PC-3 (cell line): Measurements from ENCODE around the gene FNDC10.

Source experiments
- EZH2 ChIP-seq: fragments of 300-600 bp; sonication (generic); IDR thresholded peaks from one replicate; pipeline ENCODE4 v1.6.1; 2017; ENCODE audit warnings: antibody characterized with exemption, mild to moderate bottlenecking, low read length; ENCODE audit not compliant: unreplicated experiment
- TF ChIP-seq, protein P1 (sequence below): fragments of 300-600 bp; sonication (generic); conservative IDR thresholded peaks from 2 replicates; pipeline ENCODE4 v1.5.1; 2017; ENCODE audit warnings: antibody characterized with exemption, low read depth, mild to moderate bottlenecking, low read length

DNA sequence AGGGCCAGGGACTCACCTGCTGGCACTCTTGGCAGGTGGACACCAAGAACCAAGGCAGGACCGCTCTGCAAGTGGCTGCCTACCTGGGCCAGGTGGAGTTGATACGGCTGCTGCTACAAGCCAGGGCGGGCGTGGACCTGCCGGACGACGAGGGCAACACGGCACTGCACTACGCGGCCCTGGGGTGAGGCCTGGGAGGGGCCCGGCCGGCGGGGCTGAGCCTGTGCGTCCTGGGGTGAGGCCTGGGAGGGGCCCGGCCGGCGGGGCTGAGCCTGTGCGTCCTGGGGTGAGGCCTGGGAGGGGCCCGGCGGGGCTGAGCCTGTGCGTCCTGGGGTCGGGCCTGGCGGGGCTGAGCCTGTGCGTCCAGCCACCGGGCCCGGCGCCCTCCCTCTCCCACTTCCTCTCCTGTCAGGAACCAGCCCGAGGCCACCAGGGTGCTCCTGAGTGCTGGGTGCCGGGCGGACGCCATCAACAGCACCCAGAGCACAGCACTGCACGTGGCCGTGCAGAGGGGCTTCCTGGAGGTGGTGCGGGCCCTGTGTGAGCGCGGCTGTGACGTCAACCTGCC lies 27.4 kb upstream of the FNDC10 start:
- TF ChIP-seq, protein P1, sequence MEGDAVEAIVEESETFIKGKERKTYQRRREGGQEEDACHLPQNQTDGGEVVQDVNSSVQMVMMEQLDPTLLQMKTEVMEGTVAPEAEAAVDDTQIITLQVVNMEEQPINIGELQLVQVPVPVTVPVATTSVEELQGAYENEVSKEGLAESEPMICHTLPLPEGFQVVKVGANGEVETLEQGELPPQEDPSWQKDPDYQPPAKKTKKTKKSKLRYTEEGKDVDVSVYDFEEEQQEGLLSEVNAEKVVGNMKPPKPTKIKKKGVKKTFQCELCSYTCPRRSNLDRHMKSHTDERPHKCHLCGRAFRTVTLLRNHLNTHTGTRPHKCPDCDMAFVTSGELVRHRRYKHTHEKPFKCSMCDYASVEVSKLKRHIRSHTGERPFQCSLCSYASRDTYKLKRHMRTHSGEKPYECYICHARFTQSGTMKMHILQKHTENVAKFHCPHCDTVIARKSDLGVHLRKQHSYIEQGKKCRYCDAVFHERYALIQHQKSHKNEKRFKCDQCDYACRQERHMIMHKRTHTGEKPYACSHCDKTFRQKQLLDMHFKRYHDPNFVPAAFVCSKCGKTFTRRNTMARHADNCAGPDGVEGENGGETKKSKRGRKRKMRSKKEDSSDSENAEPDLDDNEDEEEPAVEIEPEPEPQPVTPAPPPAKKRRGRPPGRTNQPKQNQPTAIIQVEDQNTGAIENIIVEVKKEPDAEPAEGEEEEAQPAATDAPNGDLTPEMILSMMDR = no peak
- TF ChIP-seq EZH2 = no peak
